A549 (cell line): Measurements from ENCODE around the gene TAOK3. TPM values are rescaled to one million over a fixed set of nuclear protein-coding genes. Genes with fewer than 3 reads are reported as not detected.

Source experiments
- ATAC-seq, 2 experiments: fragments of 200-7000 bp in 1 of 2; fragments of >200 bp in 1 of 2; cut with Nextera tagmentation in 1 of 2; cut with Tn5 transposase in 1 of 2; 3 replicates each; pipeline versions ENCODE4 v1.8.0 to v1.9.1; 2018 to 2020; ENCODE audit warnings: mild to moderate bottlenecking in 1 of 2, moderate library complexity in 1 of 2
- CTCF ChIA-PET: fragments of 300-600 bp; sonication (Branson Sonifier 250); formaldehyde crosslinking; extraction: SDS; loops from one replicate; lab custom pipeline; 2021; ENCODE audit warnings: antibody characterized with exemption, inconsistent platforms; lab: Yijun Ruan, JAX
- POLR2A ChIA-PET: fragments of 350-600 bp; formaldehyde crosslinking; extraction: SDS; loops from one replicate; lab custom pipeline; 2021; ENCODE audit warnings: antibody characterized with exemption, inconsistent platforms; lab: Yijun Ruan, JAX
- DNase-seq, 2 experiments: peaks; one replicate each; pipeline versions ENCODE4 v3.0.0 to v3.0.0-alpha.2; 2011 to 2016; ENCODE audit warnings: low read depth in 1 of 2, low spot score in 1 of 2
- FAIRE-seq: peaks from 2 replicates; lab custom pipeline; 2011; peaks lifted over from hg19 to GRCh38; lab: Jason Lieb, UNC
- H3K27ac ChIP-seq, 2 experiments: fragments of >200 bp; sonication (Bioruptor Twin); formaldehyde crosslinking; 3 replicates each; pipeline ENCODE4 v1.5.1; 2016 to 2017
- H3K4me1 ChIP-seq: fragments of >200 bp; sonication (Bioruptor Twin); formaldehyde crosslinking; 3 replicates; pipeline ENCODE4 v1.6.1; 2016
- H3K4me2 ChIP-seq: fragments of >200 bp; sonication (Bioruptor Twin); formaldehyde crosslinking; 3 replicates; pipeline ENCODE4 v1.6.1; 2016
- H3K4me3 ChIP-seq: fragments of >200 bp; sonication (Bioruptor Twin); formaldehyde crosslinking; 3 replicates; pipeline ENCODE4 v1.5.1; 2016
- H3K9me3 ChIP-seq: fragments of >200 bp; sonication (Bioruptor Twin); formaldehyde crosslinking; 3 replicates; pipeline ENCODE4 v1.6.1; 2016
- BHLHE40 ChIP-seq: IDR thresholded peaks from 2 replicates; pipeline ENCODE4 v1.6.1; 2012; ENCODE audit warnings: low read depth, low read length, inconsistent platforms
- CEBPB ChIP-seq, 2 experiments: fragments of >200 bp in 1 of 2; sonication (Bioruptor Twin) in 1 of 2; formaldehyde crosslinking in 1 of 2; IDR thresholded peaks; 2 replicates each; pipeline ENCODE4 v1.6.1; 2012 to 2016
- CHD2 ChIP-seq: fragments of 150-350 bp; IDR thresholded peaks from 2 replicates; pipeline ENCODE4 v1.6.1; 2014; ENCODE audit warnings: low read length; ENCODE audit not compliant: partially characterized antibody
- EHMT2 ChIP-seq: fragments of 200-600 bp; sonication (generic); IDR thresholded peaks from 2 replicates; pipeline ENCODE4 v1.6.1; 2016; ENCODE audit warnings: antibody characterized with exemption, low read depth, mild to moderate bottlenecking, moderate library complexity
- FOXS1 ChIP-seq: fragments of 250-450 bp; sonication (Bioruptor Pico); IDR thresholded peaks from 2 replicates; pipeline ENCODE4 v1.5.0; 2020; ENCODE audit warnings: mild to moderate bottlenecking, moderate library complexity
- GATA3 ChIP-seq: IDR thresholded peaks from 2 replicates; pipeline ENCODE4 v1.6.1; 2012; ENCODE audit warnings: borderline replicate concordance
- HOXA7 ChIP-seq: fragments of 250-450 bp; sonication (Bioruptor Pico); IDR thresholded peaks from 2 replicates; pipeline ENCODE4 v1.5.0; 2020; ENCODE audit warnings: mild to moderate bottlenecking, moderate library complexity
- JUN ChIP-seq, 2 experiments: fragments of >200 bp; sonication (Bioruptor Twin); formaldehyde crosslinking; IDR thresholded peaks; 2 replicates in 1 of 2; 3 replicates in 1 of 2; pipeline ENCODE4 v1.6.1; 2016 to 2017
- KDM5A ChIP-seq: fragments of 200-600 bp; sonication (generic); IDR thresholded peaks from 2 replicates; pipeline ENCODE4 v1.6.1; 2016; ENCODE audit warnings: antibody characterized with exemption, mild to moderate bottlenecking
- MAZ ChIP-seq: fragments of 150-350 bp; IDR thresholded peaks from 2 replicates; pipeline ENCODE4 v1.6.1; 2014; ENCODE audit warnings: antibody characterized with exemption, low read depth, low read length, borderline replicate concordance
- MYC ChIP-seq: IDR thresholded peaks from 2 replicates; pipeline ENCODE4 v1.6.1; 2012; ENCODE audit warnings: mild to moderate bottlenecking, inconsistent platforms, low read length, improper control_type of control experiment, borderline replicate concordance
- NR3C1 ChIP-seq: fragments of >200 bp; sonication (Bioruptor Twin); formaldehyde crosslinking; IDR thresholded peaks from 3 replicates; pipeline ENCODE4 v1.6.1; 2017
- POLR2A ChIP-seq: IDR thresholded peaks from 2 replicates; pipeline ENCODE4 v1.6.1; 2012; ENCODE audit warnings: mild to moderate bottlenecking, low read length
- POLR2AphosphoS2 ChIP-seq: conservative IDR thresholded peaks from 2 replicates; pipeline ENCODE4 v1.6.1; 2012; ENCODE audit warnings: low read length, improper control_type of control experiment, inconsistent platforms
- RAD21 ChIP-seq, 2 experiments: fragments of >200 bp in 1 of 2; sonication (Bioruptor Twin) in 1 of 2; formaldehyde crosslinking in 1 of 2; IDR thresholded peaks in 1 of 2; conservative IDR thresholded peaks in 1 of 2; 2 replicates in 1 of 2; 3 replicates in 1 of 2; pipeline ENCODE4 v1.6.1; 2012 to 2018; ENCODE audit warnings: inconsistent platforms in 1 of 2
- RCOR1 ChIP-seq: fragments of 150-350 bp; IDR thresholded peaks from 2 replicates; pipeline ENCODE4 v1.6.1; 2014; ENCODE audit warnings: antibody characterized with exemption, low read length, low read depth
- RFX5 ChIP-seq: fragments of 450-650 bp; IDR thresholded peaks from 2 replicates; pipeline ENCODE4 v1.7.1; 2014; ENCODE audit warnings: antibody characterized with exemption, mild to moderate bottlenecking, moderate library complexity
- SREBF2 ChIP-seq: fragments of 450-650 bp; IDR thresholded peaks from 2 replicates; pipeline ENCODE4 v1.6.1; 2014; ENCODE audit warnings: mild to moderate bottlenecking, moderate library complexity
- TFCP2L1 ChIP-seq: fragments of 250-450 bp; sonication (Bioruptor Pico); IDR thresholded peaks from 2 replicates; pipeline ENCODE4 v1.5.0; 2021; ENCODE audit warnings: mild to moderate bottlenecking
- TP53 ChIP-seq: fragments of 250-450 bp; sonication (Bioruptor Pico); IDR thresholded peaks from 2 replicates; pipeline ENCODE4 v1.5.0; 2021; ENCODE audit warnings: mild to moderate bottlenecking, moderate library complexity
- ZC3H11A ChIP-seq: fragments of 450-650 bp; IDR thresholded peaks from 2 replicates; pipeline ENCODE4 v1.6.1; 2014; ENCODE audit warnings: antibody characterized with exemption, mild to moderate bottlenecking
- ZNF302 ChIP-seq: fragments of 250-450 bp; sonication (Bioruptor Pico); IDR thresholded peaks from 2 replicates; pipeline ENCODE4 v1.9.0; 2021; ENCODE audit warnings: inconsistent platforms, mild to moderate bottlenecking, moderate library complexity
- WGBS: methylation state at CpG from one replicate; pipeline ENCODE4 v1.1.6; 2017; ENCODE audit errors: missing lambda C conversion rate; 5-methylcytosine and 5-hydroxymethylcytosine counted together
- polyA plus RNA-seq, 4 experiments: library from polyadenylated mRNA; depleted of rRNA in 3 of 4; stranded (reverse); fragments of >200 nt; fragmentation: RNase III in 1 of 4; extraction: RNeasy Plus Mini Kit Qiagen cat#74134 plus additional on column Dnase treatment in 1 of 4; gene quantifications; 2 replicates in 3 of 4; 3 replicates in 1 of 4; pipeline ENCODE4 v1.2.3, GENCODE V29; 2011 to 2017
- TF ChIP-seq, protein P1 (sequence below): fragments of >200 bp; sonication (Bioruptor Twin); formaldehyde crosslinking; IDR thresholded peaks from 3 replicates; pipeline ENCODE4 v1.6.1; 2016
- TF ChIP-seq, protein P2 (sequence below): fragments of 250-450 bp; sonication (Bioruptor Pico); IDR thresholded peaks from 2 replicates; pipeline ENCODE4 v1.5.0; 2020; ENCODE audit warnings: low read depth, mild to moderate bottlenecking, moderate library complexity
- TF ChIP-seq, protein P3 (sequence below): fragments of 250-450 bp; sonication (Bioruptor Pico); IDR thresholded peaks from 2 replicates; pipeline ENCODE4 v1.5.0; 2021; ENCODE audit warnings: mild to moderate bottlenecking, moderate library complexity, borderline replicate concordance

TAOK3 gene
- polyA plus RNA-seq, 2 of the 4 experiments (the other 2 are of a cell fraction) = 13.1 to 27.6 TPM

DNA sequence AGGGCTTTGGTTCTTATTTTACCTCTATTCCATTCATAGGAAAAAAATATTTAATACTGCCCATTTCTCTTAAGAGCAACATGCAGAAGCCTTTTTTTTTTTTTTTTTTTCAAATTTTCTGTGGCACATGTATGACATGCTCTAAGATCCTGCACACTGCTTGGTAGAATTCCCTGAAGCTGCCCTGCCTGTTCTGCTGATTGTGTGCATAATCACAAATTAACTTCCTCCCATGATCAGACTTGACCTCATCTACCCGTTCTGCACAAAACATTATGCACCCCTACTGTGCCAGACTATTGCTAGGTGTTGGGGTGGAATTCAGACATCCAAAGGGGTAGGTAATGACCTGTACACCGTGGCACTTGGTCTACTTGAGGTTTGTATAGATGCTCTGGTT, 25.8 kb upstream of the TAOK3 start:
- FAIRE-seq = no peak
- 93% methylated on average over 2 of the region's 2 CpGs for WGBS
- Histone ChIP-seq H3K4me3 (no peak overlapping the region), H3K4me1 (no peaks in the 10 kb centered on the region), H3K4me2 (no peak overlapping the region), H3K27ac (no peak overlapping the region), H3K9me3 (no peaks in the 10 kb centered on the region)
- ATAC-seq = no peak
- ChIA-PET CTCF (interaction anchor here (11.0 kb wide), 1 partner anchor 21 kb away, joined by 75 read pairs; the partner anchor contains the start of gene SUDS3), POLR2A (no interaction called here)
- DNase-seq = no peak
- TF ChIP-seq JUN (IDR thresholded peaks at IDR 0.05) (no peak), HOXA7 (CRISPR knock-in tag) (no peak), CHD2 (no peak), BHLHE40 (no peak), RAD21 (conservative IDR thresholded peaks at IDR 0.05 in 1 of 2, IDR thresholded peaks at IDR 0.05 in 1 of 2) (no peak)
- TF ChIP-seq, protein P1, sequence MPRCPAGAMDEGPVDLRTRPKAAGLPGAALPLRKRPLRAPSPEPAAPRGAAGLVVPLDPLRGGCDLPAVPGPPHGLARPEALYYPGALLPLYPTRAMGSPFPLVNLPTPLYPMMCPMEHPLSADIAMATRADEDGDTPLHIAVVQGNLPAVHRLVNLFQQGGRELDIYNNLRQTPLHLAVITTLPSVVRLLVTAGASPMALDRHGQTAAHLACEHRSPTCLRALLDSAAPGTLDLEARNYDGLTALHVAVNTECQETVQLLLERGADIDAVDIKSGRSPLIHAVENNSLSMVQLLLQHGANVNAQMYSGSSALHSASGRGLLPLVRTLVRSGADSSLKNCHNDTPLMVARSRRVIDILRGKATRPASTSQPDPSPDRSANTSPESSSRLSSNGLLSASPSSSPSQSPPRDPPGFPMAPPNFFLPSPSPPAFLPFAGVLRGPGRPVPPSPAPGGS = no peak

DNA sequence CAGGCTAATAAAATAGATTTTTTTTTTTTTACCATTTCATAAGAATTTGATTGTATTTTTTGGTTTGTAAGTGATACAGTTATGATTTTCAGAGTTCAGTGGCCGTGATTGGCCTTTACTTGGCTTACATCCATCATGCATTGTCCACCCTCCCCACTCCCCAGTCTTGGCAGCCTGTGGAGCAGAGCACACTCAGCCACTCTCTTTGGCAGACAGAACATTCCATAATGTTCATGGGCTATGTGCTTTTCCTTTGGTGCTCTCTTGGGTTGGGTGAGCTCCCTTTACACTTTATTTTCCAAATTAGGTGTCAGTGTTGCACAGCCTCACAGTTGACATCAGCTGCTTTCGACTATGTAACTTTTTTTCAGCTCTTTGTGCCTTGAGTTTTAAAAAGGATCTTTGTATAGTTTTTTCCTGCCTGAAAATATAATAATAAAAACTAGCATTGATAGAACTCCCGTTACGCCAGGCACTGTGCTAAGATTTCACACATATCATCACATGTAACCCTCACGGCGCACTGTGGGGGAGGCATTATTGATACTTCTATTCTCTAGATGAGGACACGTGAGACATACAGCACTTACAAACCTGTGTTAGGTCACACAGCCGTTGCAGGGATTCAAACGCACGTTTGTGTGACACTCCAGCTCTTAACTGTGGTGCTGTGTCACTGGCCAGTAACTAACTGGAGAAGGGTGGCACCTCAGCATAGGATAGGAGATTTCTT, 25.2 kb upstream of the TAOK3 start:
- Histone ChIP-seq H3K9me3 (no peaks in the 10 kb centered on the region), H3K4me1 (no peaks in the 10 kb centered on the region), H3K4me2 (no peak overlapping the region), H3K4me3 (no peak overlapping the region), H3K27ac (no peak overlapping the region)
- ATAC-seq (no peak), DNase-seq (no peak), FAIRE-seq (no peak)
- TF ChIP-seq TP53 (no peak), CEBPB (IDR thresholded peaks at IDR 0.05) (no peak), EHMT2 (no peak), ZNF302 (CRISPR knock-in tag) (no peak), SREBF2 (no peak), NR3C1 (no peak), GATA3 (no peak), KDM5A (no peak), MAZ (no peak), MYC (no peak), POLR2AphosphoS2 (no peak), RCOR1 (no peak), ZC3H11A (no peak), RFX5 (no peak), POLR2A (no peak), FOXS1 (CRISPR knock-in tag) (no peak), TFCP2L1 (CRISPR knock-in tag) (no peak), CHD2 (no peak)
- TF ChIP-seq, protein P2, sequence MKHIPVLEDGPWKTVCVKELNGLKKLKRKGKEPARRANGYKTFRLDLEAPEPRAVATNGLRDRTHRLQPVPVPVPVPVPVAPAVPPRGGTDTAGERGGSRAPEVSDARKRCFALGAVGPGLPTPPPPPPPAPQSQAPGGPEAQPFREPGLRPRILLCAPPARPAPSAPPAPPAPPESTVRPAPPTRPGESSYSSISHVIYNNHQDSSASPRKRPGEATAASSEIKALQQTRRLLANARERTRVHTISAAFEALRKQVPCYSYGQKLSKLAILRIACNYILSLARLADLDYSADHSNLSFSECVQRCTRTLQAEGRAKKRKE (CRISPR knock-in tag) = no peak
- TF ChIP-seq, protein P3, sequence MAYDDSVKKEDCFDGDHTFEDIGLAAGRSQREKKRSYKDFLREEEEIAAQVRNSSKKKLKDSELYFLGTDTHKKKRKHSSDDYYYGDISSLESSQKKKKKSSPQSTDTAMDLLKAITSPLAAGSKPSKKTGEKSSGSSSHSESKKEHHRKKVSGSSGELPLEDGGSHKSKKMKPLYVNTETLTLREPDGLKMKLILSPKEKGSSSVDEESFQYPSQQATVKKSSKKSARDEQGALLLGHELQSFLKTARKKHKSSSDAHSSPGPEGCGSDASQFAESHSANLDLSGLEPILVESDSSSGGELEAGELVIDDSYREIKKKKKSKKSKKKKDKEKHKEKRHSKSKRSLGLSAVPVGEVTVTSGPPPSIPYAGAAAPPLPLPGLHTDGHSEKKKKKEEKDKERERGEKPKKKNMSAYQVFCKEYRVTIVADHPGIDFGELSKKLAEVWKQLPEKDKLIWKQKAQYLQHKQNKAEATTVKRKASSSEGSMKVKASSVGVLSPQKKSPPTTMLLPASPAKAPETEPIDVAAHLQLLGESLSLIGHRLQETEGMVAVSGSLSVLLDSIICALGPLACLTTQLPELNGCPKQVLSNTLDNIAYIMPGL (CRISPR knock-in tag) = no peak
- POLR2A ChIA-PET = no interaction called here
- CTCF ChIA-PET = interaction anchor here (1.7 to 11.0 kb wide), 3 partner anchors 8 to 1016 kb away, joined by 5 to 75 read pairs (median 48); partner anchors contain the start of gene SUDS3
- WGBS = 91% methylated on average over 10 of the region's 10 CpGs
